Tibial nerve (tissue), 4 donors: Measurements from ENCODE around the gene KEAP1. TPM values are rescaled to one million over a fixed set of nuclear protein-coding genes. Genes with fewer than 3 reads are reported as not detected.
"Not testable (repeated sequence)": the region's sequence is repeated elsewhere in the genome, so short reads cannot be mapped to it uniquely, and the experiment has no call there.

Experiments
- DNase-seq, 2 donors: peaks; one replicate each; pipeline ENCODE4 v3.0.0-alpha.2; 2019; ENCODE audit warnings: low spot score in 2 of 2
- H3K27ac ChIP-seq, 4 donors: fragments of 200-600 bp; sonication (generic) in 3 of 4; one replicate each; pipeline ENCODE4 v1.5.1; 2017 to 2019; ENCODE audit warnings: mild to moderate bottlenecking in 1 of 4
- H3K27me3 ChIP-seq, 2 donors: fragments of 200-600 bp; sonication (generic) in 1 of 2; one replicate each; pipeline versions ENCODE4 v1.5.1 to v1.6.0; 2017 to 2019
- H3K36me3 ChIP-seq, 3 donors: fragments of 200-600 bp; sonication (generic); one replicate each; pipeline ENCODE4 v1.5.1; 2018 to 2019
- H3K4me1 ChIP-seq, 4 donors: fragments of 200-600 bp; sonication (generic) in 3 of 4; one replicate each; pipeline ENCODE4 v1.5.1; 2017 to 2019
- H3K4me3 ChIP-seq, 4 donors: fragments of 200-600 bp; sonication (generic) in 3 of 4; one replicate each; pipeline ENCODE4 v1.5.1; 2017 to 2019; ENCODE audit warnings: mild to moderate bottlenecking in 1 of 4, moderate library complexity in 1 of 4
- H3K9me3 ChIP-seq, 4 donors: fragments of 200-600 bp; sonication (generic) in 3 of 4; one replicate each; pipeline ENCODE4 v1.5.1; 2017 to 2019
- CTCF ChIP-seq, 5 experiments: fragments of 200-600 bp in 3 of 5; fragments of 450-650 bp in 2 of 5; sonication (generic) in 3 of 5; IDR thresholded peaks; one replicate each; pipeline ENCODE4 v1.5.1; 2016 to 2019; ENCODE audit warnings: antibody characterized with exemption in 5 of 5, mild to moderate bottlenecking in 3 of 5, moderate library complexity in 2 of 5
- EP300 ChIP-seq, 2 donors: sonication (generic); formaldehyde crosslinking; IDR thresholded peaks; one replicate each; pipeline ENCODE4 v1.6.1; 2017; ENCODE audit warnings: antibody characterized with exemption in 2 of 2, mild to moderate bottlenecking in 1 of 2
- POLR2A ChIP-seq, 2 donors: fragments of 450-650 bp; IDR thresholded peaks; one replicate each; pipeline ENCODE4 v1.6.1; 2017; ENCODE audit warnings: antibody characterized with exemption in 2 of 2, mild to moderate bottlenecking in 2 of 2, moderate library complexity in 2 of 2
- WGBS, 2 donors: methylation state at CpG; one replicate each; pipeline ENCODE4 v1.1.5; 2018; 5-methylcytosine and 5-hydroxymethylcytosine counted together
- total RNA-seq, 4 donors: library from RNA; depleted of rRNA; stranded (reverse); fragments of >200 nt; gene quantifications; one replicate each; pipeline ENCODE4 v1.1.0, GENCODE V29; 2016

The KEAP1 gene
- total RNA-seq, 4 donors from 2014 or later, result 45.4 to 52.4 (median 50.7) TPM

- Histone ChIP-seq H3K4me3 (no peak overlapping the region), H3K9me3 (no peaks in the 10 kb centered on the region), H3K4me1 (no peaks in the 10 kb centered on the region), H3K36me3 (no peaks in the 10 kb centered on the region), H3K27me3 (no peaks in the 10 kb centered on the region), H3K27ac (no peak overlapping the region)
- TF ChIP-seq CTCF (IDR thresholded peaks at IDR 0.05) (no peak), EP300 (IDR thresholded peaks at IDR 0.05) (no peak), POLR2A (IDR thresholded peaks at IDR 0.05) (no peak)
- WGBS, 2 donors, result 76 to 85% methylated on average over 6 of the region's 6 CpGs
- no peak for DNase-seq
Observed at GRCh38 chr19:10535613-10536012, 32.5 kb upstream of the KEAP1 start.

GRCh38 chr19:10533646-10534386 lies 30.7 kb upstream of the KEAP1 start:
- WGBS, 2 donors, result 63% methylated on average over 10 of the region's 10 CpGs
- Histone ChIP-seq H3K9me3 (no peaks in the 10 kb centered on the region), H3K4me1 (no peaks in the 10 kb centered on the region), H3K27ac (no peak overlapping the region), H3K36me3 (no peaks in the 10 kb centered on the region), H3K4me3 (no peak overlapping the region), H3K27me3 (no peaks in the 10 kb centered on the region)
- no peak for TF ChIP-seq EP300 (IDR thresholded peaks at IDR 0.05)
- no peak for DNase-seq

- Histone ChIP-seq H3K27me3 (no peaks in the 10 kb centered on the region), H3K9me3 (no peaks in the 10 kb centered on the region), H3K4me1 (no peaks in the 10 kb centered on the region), H3K36me3 (no peaks in the 10 kb centered on the region), H3K27ac (no peak overlapping the region), H3K4me3 (no peak overlapping the region)
- TF ChIP-seq CTCF (IDR thresholded peaks at IDR 0.05), result no peak
- no peak for TF ChIP-seq EP300 (IDR thresholded peaks at IDR 0.05)
- WGBS, 2 donors, result 85 to 89% methylated on average over 1 of the region's 1 CpG
- no peak for DNase-seq
Observed at GRCh38 chr19:10532457-10532856, 29.3 kb upstream of the KEAP1 start.

- WGBS, 2 donors, result 84 to 89% methylated on average over 8 of the region's 8 CpGs
- DNase-seq, H3K4me3 ChIP-seq, H3K27me3 ChIP-seq, H3K4me1 ChIP-seq, H3K9me3 ChIP-seq, H3K36me3 ChIP-seq, H3K27ac ChIP-seq: not testable (repeated sequence)
Observed at GRCh38 chr19:10526887-10527286, 23.7 kb upstream of the KEAP1 start.

- DNase-seq, result no peak
- Histone ChIP-seq H3K9me3 (no peaks in the 10 kb centered on the region), H3K27ac (no peak overlapping the region), H3K27me3 (peaks cover 0 to 15% of the 10 kb centered on the region in 2 donors), H3K36me3 (no peaks in the 10 kb centered on the region), H3K4me3 (no peak overlapping the region), H3K4me1 (no peaks in the 10 kb centered on the region)
- 85 to 90% methylated on average over 7 of the region's 7 CpGs for WGBS, 2 donors
- TF ChIP-seq CTCF (IDR thresholded peaks at IDR 0.05) (no peak), POLR2A (IDR thresholded peaks at IDR 0.05) (no peak), EP300 (IDR thresholded peaks at IDR 0.05) (no peak)
Observed at GRCh38 chr19:10525636-10526035, 22.5 kb upstream of the KEAP1 start.

GRCh38 chr19:10523135-10523636 lies 20.0 kb upstream of the KEAP1 start:
- DNase-seq, result no peak
- 74 to 83% methylated on average over 3 of the region's 3 CpGs for WGBS, 2 donors
- Histone ChIP-seq H3K27ac (no peak overlapping the region), H3K36me3 (no peaks in the 10 kb centered on the region), H3K9me3 (no peaks in the 10 kb centered on the region), H3K4me1 (peaks cover 0 to 11% (median 3%) of the 10 kb centered on the region in 4 donors), H3K4me3 (no peak overlapping the region), H3K27me3 (peaks cover 0 to 40% of the 10 kb centered on the region in 2 donors)
- TF ChIP-seq EP300 (IDR thresholded peaks at IDR 0.05) (no peak), POLR2A (IDR thresholded peaks at IDR 0.05) (no peak), CTCF (IDR thresholded peaks at IDR 0.05) (no peak)
